22Rv1 (cell line): ENCODE data around the gene ZBTB44.
A peak's percentile ranks its signal among the peaks of the same experiment; 100 is the strongest.
"Not testable (repeated sequence)": the region's sequence is repeated elsewhere in the genome, so short reads cannot be mapped to it uniquely, and the experiment has no call there.

Source experiments
- H3K27ac ChIP-seq: fragments of 450-650 bp; 2 replicates; pipeline ENCODE4 v1.5.1; 2017
- CTCF ChIP-seq: fragments of 450-650 bp; IDR thresholded peaks from 2 replicates; pipeline ENCODE4 v1.5.1; 2017; ENCODE audit warnings: mild to moderate bottlenecking
- ZFX ChIP-seq: fragments of 450-650 bp; IDR thresholded peaks from 2 replicates; pipeline ENCODE4 v1.6.1; 2017; ENCODE audit warnings: antibody characterized with exemption, borderline replicate concordance

ZBTB44 gene

GRCh38 chr11:130247319-130247718 lies 67.4 kb downstream of the ZBTB44 start:
- no peak for TF ChIP-seq ZFX
- no peak for TF ChIP-seq CTCF
- H3K27ac ChIP-seq, result no peak overlapping the region

GRCh38 chr11:130246738-130247137 lies 68.0 kb downstream of the ZBTB44 start:
- H3K27ac ChIP-seq, result no peak overlapping the region
- TF ChIP-seq CTCF (no peak), ZFX (no peak)

- TF ChIP-seq CTCF (no peak), ZFX (no peak)
- H3K27ac ChIP-seq, result no peak overlapping the region
Measured at GRCh38 chr11:130246270-130246669, 68.4 kb downstream of the ZBTB44 start.

GRCh38 chr11:130245375-130245774 lies 69.3 kb downstream of the ZBTB44 start:
- not testable (repeated sequence) for H3K27ac ChIP-seq

GRCh38 chr11:130244848-130245247 lies 69.9 kb downstream of the ZBTB44 start:
- no peak overlapping the region for H3K27ac ChIP-seq
- no peak for TF ChIP-seq ZFX
- TF ChIP-seq CTCF, result no peak

- TF ChIP-seq CTCF (no peak), ZFX (no peak)
- no peak overlapping the region for H3K27ac ChIP-seq
Measured at GRCh38 chr11:130243816-130244215, 70.9 kb downstream of the ZBTB44 start.

- no peak overlapping the region for H3K27ac ChIP-seq
- no peak for TF ChIP-seq ZFX
- peak; percentile 36; the same call in 1 of the 2 replicates for TF ChIP-seq CTCF
Measured at GRCh38 chr11:130241713-130242112, 73.0 kb downstream of the ZBTB44 start.

- no peak for TF ChIP-seq CTCF
- no peak for TF ChIP-seq ZFX
- H3K27ac ChIP-seq, result no peak overlapping the region
Measured at GRCh38 chr11:130237282-130238006, 77.3 kb downstream of the ZBTB44 start.
